GM23338 (cell line): ENCODE measurements around the gene ACSS3. TPM values are rescaled to one million over a fixed set of nuclear protein-coding genes. Genes with fewer than 3 reads are reported as not detected.

ENCODE experiments used
- ATAC-seq: fragments of 200-7000 bp; cut with Tn5 transposase; 3 replicates; pipeline ENCODE4 v1.9.1; 2020
- DNase-seq: peaks from one replicate; pipeline ENCODE4 v3.0.0-alpha.2; 2015; ENCODE audit warnings: low spot score
- H2AFZ ChIP-seq: fragments of 200-600 bp; sonication (generic); 2 replicates; pipeline ENCODE4 v1.8.0; 2016; ENCODE audit warnings: antibody characterized with exemption, mild to moderate bottlenecking, moderate library complexity
- H3F3A ChIP-seq: fragments of 200-600 bp; sonication (generic); replicated peaks from 2 replicates; pipeline ENCODE4 v1.8.0; 2017; ENCODE audit warnings: antibody characterized with exemption, mixed run types, low read depth
- H3K27ac ChIP-seq: fragments of 200-600 bp; sonication (generic); 2 replicates; pipeline ENCODE4 v1.6.1; 2016; ENCODE audit warnings: low read depth
- H3K27me3 ChIP-seq: fragments of 200-600 bp; sonication (generic); 2 replicates; pipeline ENCODE4 v1.8.0; 2016; ENCODE audit warnings: mild to moderate bottlenecking, mixed run types, moderate library complexity; ENCODE audit not compliant: insufficient read depth
- H3K36me3 ChIP-seq: fragments of 200-600 bp; sonication (generic); 2 replicates; pipeline ENCODE4 v1.8.0; 2016; ENCODE audit warnings: mild to moderate bottlenecking; ENCODE audit not compliant: insufficient read depth
- H3K4me1 ChIP-seq: fragments of 200-600 bp; sonication (generic); 2 replicates; pipeline ENCODE4 v1.8.0; 2016; ENCODE audit warnings: mild to moderate bottlenecking, moderate library complexity; ENCODE audit not compliant: insufficient read depth
- H3K4me2 ChIP-seq: fragments of 200-600 bp; sonication (generic); 2 replicates; pipeline ENCODE4 v1.7.1; 2017; ENCODE audit warnings: mixed run types
- H3K4me3 ChIP-seq: fragments of 200-600 bp; sonication (generic); 2 replicates; pipeline ENCODE4 v1.6.1; 2016; ENCODE audit warnings: mixed run types
- H3K79me2 ChIP-seq: fragments of 200-600 bp; sonication (generic); replicated peaks from 2 replicates; pipeline ENCODE4 v1.8.0; 2017; ENCODE audit warnings: mild to moderate bottlenecking; ENCODE audit not compliant: insufficient read depth
- H3K9me2 ChIP-seq: fragments of 200-600 bp; sonication (generic); 2 replicates; pipeline ENCODE4 v1.8.0; 2017; ENCODE audit not compliant: insufficient read depth
- H4K20me1 ChIP-seq: fragments of 200-600 bp; sonication (generic); replicated peaks from 2 replicates; pipeline ENCODE4 v1.8.0; 2017; ENCODE audit warnings: mild to moderate bottlenecking; ENCODE audit not compliant: insufficient read depth
- H3K27ac Mint-ChIP-seq: 2 replicates; pipeline ENCODE4 v1.8.0; 2020; ENCODE audit warnings: inconsistent platforms, mild to moderate bottlenecking, moderate library complexity, mixed read lengths
- H3K27me3 Mint-ChIP-seq: 3 replicates; pipeline ENCODE4 v1.8.0; 2022; ENCODE audit warnings: low read depth, mild to moderate bottlenecking, moderate library complexity, mixed read lengths, inconsistent platforms; ENCODE audit not compliant: insufficient read depth, poor library complexity
- H3K36me3 Mint-ChIP-seq: 3 replicates; pipeline ENCODE4 v1.8.0; 2021; ENCODE audit warnings: low read depth, mild to moderate bottlenecking, inconsistent platforms, moderate library complexity, mixed read lengths
- H3K4me1 Mint-ChIP-seq: 3 replicates; pipeline ENCODE4 v1.8.0; 2020; ENCODE audit warnings: mild to moderate bottlenecking, inconsistent platforms, mixed read lengths
- H3K4me3 Mint-ChIP-seq: 3 replicates; pipeline ENCODE4 v1.8.0; 2021; ENCODE audit warnings: moderate library complexity, mild to moderate bottlenecking, inconsistent platforms, mixed read lengths
- H3K9me3 Mint-ChIP-seq: 3 replicates; pipeline ENCODE4 v1.8.0; 2020; ENCODE audit warnings: moderate library complexity, mild to moderate bottlenecking, inconsistent platforms, mixed read lengths
- CREB1 ChIP-seq: fragments of 250-450 bp; sonication (Bioruptor Pico); IDR thresholded peaks from 2 replicates; pipeline ENCODE4 v1.5.0; 2020; ENCODE audit warnings: low read depth, mild to moderate bottlenecking, moderate library complexity
- EZH2 ChIP-seq: fragments of 200-600 bp; sonication (generic); IDR thresholded peaks from one replicate; pipeline ENCODE4 v1.8.0; 2017; ENCODE audit warnings: antibody characterized with exemption, mild to moderate bottlenecking, low read depth; ENCODE audit not compliant: unreplicated experiment
- EZH2phosphoT487 ChIP-seq: fragments of 200-600 bp; sonication (generic); IDR thresholded peaks from one replicate; pipeline ENCODE4 v1.8.1; 2018; ENCODE audit warnings: antibody characterized with exemption; ENCODE audit not compliant: unreplicated experiment
- JUNB ChIP-seq: IDR thresholded peaks from one replicate; pipeline ENCODE4 v1.6.1; 2016; ENCODE audit warnings: antibody characterized with exemption; ENCODE audit not compliant: unreplicated experiment
- NANOG ChIP-seq: IDR thresholded peaks from 2 replicates; pipeline ENCODE4 v1.6.1; 2016; ENCODE audit warnings: antibody characterized with exemption, borderline replicate concordance
- POLR2AphosphoS5 ChIP-seq: IDR thresholded peaks from 2 replicates; pipeline ENCODE4 v1.6.1; 2016; ENCODE audit warnings: antibody characterized with exemption, low read depth
- REST ChIP-seq: IDR thresholded peaks from one replicate; pipeline ENCODE4 v1.6.1; 2018; ENCODE audit warnings: antibody characterized with exemption; ENCODE audit not compliant: unreplicated experiment
- STAT1 ChIP-seq: IDR thresholded peaks from one replicate; pipeline ENCODE4 v1.6.1; 2016; ENCODE audit warnings: antibody characterized with exemption; ENCODE audit not compliant: unreplicated experiment
- ZNF114 ChIP-seq: fragments of 250-450 bp; sonication (Bioruptor Pico); IDR thresholded peaks from 2 replicates; pipeline ENCODE4 v1.5.0; 2020; ENCODE audit warnings: mild to moderate bottlenecking, moderate library complexity
- ZNF331 ChIP-seq: fragments of 250-450 bp; sonication (Bioruptor Pico); IDR thresholded peaks from 2 replicates; pipeline ENCODE4 v1.5.0; 2020; ENCODE audit warnings: low read depth, mild to moderate bottlenecking, moderate library complexity
- ZNF462 ChIP-seq: fragments of 250-450 bp; sonication (Bioruptor Pico); IDR thresholded peaks from 2 replicates; pipeline ENCODE4 v1.5.0; 2020; ENCODE audit warnings: mild to moderate bottlenecking, moderate library complexity
- polyA plus RNA-seq: library from polyadenylated mRNA; unstranded; fragments of >200 nt; fragmentation: Nextera tagmentation; extraction: Ambion mirVana; gene quantifications from 2 replicates; pipeline ENCODE4 v1.2.1, GENCODE V29; 2016
- total RNA-seq: library from RNA; depleted of rRNA; stranded (reverse); fragments of >200 nt; shearing (Covaris generic); gene quantifications from 2 replicates; pipeline ENCODE4 v1.2.3, GENCODE V29; 2014
- TF ChIP-seq, protein P1 (sequence below): IDR thresholded peaks from 2 replicates; pipeline ENCODE4 v1.6.1; 2016; ENCODE audit warnings: antibody characterized with exemption
- TF ChIP-seq, protein P2 (sequence below), 2 experiments: fragments of 200-600 bp in 1 of 2; sonication (generic) in 1 of 2; conservative IDR thresholded peaks; 2 replicates each; pipeline versions ENCODE4 v1.5.1 to v1.6.1; 2016 to 2017; ENCODE audit warnings: antibody characterized with exemption in 2 of 2, low read depth in 2 of 2, mild to moderate bottlenecking in 2 of 2, moderate library complexity in 1 of 2

The ACSS3 gene
- total and polyA plus RNA-seq, 2 experiments from 2014 or later, result 7.4 to 28.9 TPM

- no peaks in the 10 kb centered on the region for H3K79me2 ChIP-seq
- peak overlapping the region; percentile 86 for H3K27ac Mint-ChIP-seq
- TF ChIP-seq JUNB (no peak), ZNF462 (no peak), EZH2 (no peak), EZH2phosphoT487 (no peak), ZNF331 (CRISPR knock-in tag) (no peak), POLR2AphosphoS5 (no peak), NANOG (no peak), STAT1 (no peak), ZNF114 (CRISPR knock-in tag) (no peak), REST (no peak), CREB1 (CRISPR knock-in tag) (no peak)
- TF ChIP-seq, protein P1, sequence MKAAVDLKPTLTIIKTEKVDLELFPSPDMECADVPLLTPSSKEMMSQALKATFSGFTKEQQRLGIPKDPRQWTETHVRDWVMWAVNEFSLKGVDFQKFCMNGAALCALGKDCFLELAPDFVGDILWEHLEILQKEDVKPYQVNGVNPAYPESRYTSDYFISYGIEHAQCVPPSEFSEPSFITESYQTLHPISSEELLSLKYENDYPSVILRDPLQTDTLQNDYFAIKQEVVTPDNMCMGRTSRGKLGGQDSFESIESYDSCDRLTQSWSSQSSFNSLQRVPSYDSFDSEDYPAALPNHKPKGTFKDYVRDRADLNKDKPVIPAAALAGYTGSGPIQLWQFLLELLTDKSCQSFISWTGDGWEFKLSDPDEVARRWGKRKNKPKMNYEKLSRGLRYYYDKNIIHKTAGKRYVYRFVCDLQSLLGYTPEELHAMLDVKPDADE, result no peak
- TF ChIP-seq, protein P2, sequence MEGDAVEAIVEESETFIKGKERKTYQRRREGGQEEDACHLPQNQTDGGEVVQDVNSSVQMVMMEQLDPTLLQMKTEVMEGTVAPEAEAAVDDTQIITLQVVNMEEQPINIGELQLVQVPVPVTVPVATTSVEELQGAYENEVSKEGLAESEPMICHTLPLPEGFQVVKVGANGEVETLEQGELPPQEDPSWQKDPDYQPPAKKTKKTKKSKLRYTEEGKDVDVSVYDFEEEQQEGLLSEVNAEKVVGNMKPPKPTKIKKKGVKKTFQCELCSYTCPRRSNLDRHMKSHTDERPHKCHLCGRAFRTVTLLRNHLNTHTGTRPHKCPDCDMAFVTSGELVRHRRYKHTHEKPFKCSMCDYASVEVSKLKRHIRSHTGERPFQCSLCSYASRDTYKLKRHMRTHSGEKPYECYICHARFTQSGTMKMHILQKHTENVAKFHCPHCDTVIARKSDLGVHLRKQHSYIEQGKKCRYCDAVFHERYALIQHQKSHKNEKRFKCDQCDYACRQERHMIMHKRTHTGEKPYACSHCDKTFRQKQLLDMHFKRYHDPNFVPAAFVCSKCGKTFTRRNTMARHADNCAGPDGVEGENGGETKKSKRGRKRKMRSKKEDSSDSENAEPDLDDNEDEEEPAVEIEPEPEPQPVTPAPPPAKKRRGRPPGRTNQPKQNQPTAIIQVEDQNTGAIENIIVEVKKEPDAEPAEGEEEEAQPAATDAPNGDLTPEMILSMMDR (conservative IDR thresholded peaks at IDR 0.05; ENCODE audit: low read depth in 2 of 2), result no peak
- peaks cover 17% of the 10 kb centered on the region; the same call in 2 of the 3 replicates for H3K36me3 Mint-ChIP-seq
- peaks cover 8% of the 10 kb centered on the region; the same call in 2 of the 3 replicates for H3K9me3 Mint-ChIP-seq
- no peak overlapping the region for H3K4me3 Mint-ChIP-seq
- no peak for DNase-seq
- H3K4me1 ChIP-seq, result no peaks in the 10 kb centered on the region
- H3F3A ChIP-seq, result no peaks in the 10 kb centered on the region
- no peaks in the 10 kb centered on the region for H4K20me1 ChIP-seq
- H3K27ac ChIP-seq, result no peak overlapping the region
- H3K27me3 Mint-ChIP-seq, result no peaks in the 10 kb centered on the region
- no peaks in the 10 kb centered on the region for H3K9me2 ChIP-seq
- H2AFZ ChIP-seq, result no peak overlapping the region
- no peak for ATAC-seq
- no peak overlapping the region for H3K4me3 ChIP-seq
- H3K36me3 ChIP-seq, result no peaks in the 10 kb centered on the region
- H3K4me1 Mint-ChIP-seq, result peaks cover 10% of the 10 kb centered on the region; the same call in 2 of the 3 replicates
- no peaks in the 10 kb centered on the region for H3K27me3 ChIP-seq
- no peak overlapping the region for H3K4me2 ChIP-seq
These were observed 167.6 kb downstream of the ACSS3 start for GRCh38 chr12:81245458-81245857.
